Measurements from ENCODE around the gene PHACTR4.
"Not testable (repeated sequence)": the region's sequence is repeated elsewhere in the genome, so short reads cannot be mapped to it uniquely, and the experiment has no call there.

Gene PHACTR4

DNA sequence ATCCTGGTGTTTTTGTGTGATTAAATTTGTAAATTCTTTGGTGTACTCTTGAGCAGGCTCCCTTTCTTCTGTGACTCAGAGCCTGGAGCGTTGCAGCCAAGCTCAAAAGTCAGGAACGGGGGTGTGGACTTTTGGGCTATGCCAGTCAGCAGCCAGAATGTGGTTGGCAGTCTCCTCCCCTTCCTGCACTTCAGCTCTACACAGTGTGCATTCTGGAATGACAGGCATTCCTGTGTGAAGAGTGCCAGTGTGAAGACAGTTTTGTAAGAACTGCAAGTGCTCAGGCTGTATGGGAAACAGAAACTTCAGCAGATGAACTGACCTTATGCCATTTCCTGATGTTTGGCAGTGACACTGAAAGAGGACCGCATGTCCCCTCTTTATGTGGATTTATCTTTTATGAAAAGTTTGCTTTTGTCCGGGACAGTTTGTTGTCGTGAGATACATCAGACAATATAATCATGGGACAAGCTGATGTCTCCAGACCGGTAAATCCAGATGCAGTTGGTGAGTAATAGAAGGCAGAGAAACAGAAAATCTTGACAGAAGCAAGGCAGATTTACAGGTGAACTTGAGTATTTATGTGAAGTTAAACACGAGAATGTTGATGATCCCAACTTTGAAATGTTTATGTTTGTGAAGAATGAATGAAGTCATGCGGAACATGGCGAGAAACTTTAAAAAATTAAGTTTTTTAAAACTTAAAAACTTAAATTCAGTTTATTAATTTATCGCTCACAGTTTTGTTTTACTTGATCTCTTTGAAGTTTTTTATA, 68.6 kb downstream of the PHACTR4 start:
- DNase-seq: peak; percentile 86

- no peak for DNase-seq
Observed at GRCh38 chr1:28439320-28439719, 69.8 kb downstream of the PHACTR4 start.

DNA sequence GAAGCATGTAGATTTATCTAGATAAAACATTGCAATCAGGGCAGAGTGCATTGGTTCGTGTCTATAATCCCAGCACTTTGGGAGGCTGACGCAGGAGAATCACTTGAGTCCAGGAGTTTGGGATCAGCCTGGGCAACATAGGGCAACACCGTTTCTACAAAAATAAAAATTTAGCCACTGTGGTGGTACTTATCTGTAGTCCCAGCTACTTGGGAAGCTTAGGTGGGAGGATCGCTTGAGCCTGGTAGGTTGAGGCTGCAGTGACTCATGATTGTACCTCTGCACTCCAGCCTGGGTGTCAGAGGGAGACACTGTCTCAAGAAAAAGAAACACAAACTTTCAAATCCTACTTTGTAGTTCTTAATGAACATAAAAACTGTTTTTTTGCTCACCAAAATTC, 72.1 kb downstream of the PHACTR4 start:
- no peak for DNase-seq

DNA sequence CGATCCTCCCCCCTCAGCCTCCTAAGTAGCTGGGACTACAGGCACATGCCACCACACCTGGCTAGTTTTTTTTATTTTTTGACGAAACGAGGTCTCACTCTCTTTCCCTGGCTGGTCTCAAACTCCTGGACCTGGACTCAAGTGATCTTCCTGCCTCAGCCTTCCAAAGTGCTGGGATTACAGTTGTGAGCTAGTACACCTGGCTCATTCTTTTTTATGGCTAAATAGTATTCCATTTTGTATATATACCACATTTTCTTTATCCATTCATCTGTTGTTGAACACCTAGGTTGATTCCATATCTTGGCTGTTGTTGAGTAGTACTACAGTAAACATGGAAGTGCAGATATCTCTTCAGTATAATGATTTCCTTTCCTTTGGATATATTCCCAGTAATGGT, 74.0 kb downstream of the PHACTR4 start:
- no peak for DNase-seq

GRCh38 chr1:28447679-28448078, 78.1 kb downstream of the PHACTR4 start:
- no peak for DNase-seq

DNA sequence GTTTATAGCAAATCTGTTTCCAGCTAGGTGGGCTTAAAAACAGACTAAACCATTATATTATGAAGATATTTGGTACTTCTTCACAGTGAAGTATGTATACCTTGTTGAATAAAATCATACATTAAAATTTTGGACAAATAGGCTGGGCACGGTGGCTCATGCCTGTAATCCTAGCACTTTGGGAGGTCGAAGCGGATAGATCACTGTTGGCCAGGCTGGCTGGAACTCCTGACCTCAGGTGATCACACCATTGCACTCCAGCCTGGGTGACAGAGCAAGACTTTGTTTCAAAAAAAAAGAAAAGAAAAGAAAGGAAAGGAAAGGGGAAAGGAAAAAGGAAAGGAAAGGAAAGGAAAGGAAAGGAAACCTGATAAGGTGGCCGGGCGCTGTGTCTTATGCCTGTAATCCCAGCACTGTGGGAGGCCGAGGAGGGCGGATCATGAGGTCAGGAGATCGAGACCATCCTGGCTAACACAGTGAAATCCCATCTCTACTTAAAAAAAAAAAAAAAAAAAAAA, 78.6 kb downstream of the PHACTR4 start:
- DNase-seq: not testable (repeated sequence)

DNA sequence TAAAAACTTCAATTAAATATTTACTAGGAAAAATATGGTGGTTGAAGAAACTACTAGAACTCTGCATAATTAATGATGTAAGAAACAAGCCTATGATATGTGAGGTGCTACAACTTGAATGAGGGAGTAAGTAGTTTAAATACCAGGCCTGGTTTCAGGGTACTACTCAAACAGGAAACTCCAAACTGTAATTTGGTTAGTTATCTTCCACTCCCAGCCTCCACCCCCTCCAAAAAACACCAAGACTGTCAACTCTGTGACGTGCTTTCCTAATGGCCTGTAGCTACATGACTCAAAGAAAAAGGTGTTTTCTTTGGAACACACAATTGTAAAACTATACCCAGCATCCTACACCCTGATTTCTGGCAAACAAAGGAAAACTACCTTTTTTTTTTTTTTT, 80.4 kb downstream of the PHACTR4 start:
- peak; percentile 9 for DNase-seq

GRCh38 chr1:28450561-28450960, 81.0 kb downstream of the PHACTR4 start:
- DNase-seq: no peak

- no peak for DNase-seq
Observed at GRCh38 chr1:28451011-28451410, 81.5 kb downstream of the PHACTR4 start.

DNA sequence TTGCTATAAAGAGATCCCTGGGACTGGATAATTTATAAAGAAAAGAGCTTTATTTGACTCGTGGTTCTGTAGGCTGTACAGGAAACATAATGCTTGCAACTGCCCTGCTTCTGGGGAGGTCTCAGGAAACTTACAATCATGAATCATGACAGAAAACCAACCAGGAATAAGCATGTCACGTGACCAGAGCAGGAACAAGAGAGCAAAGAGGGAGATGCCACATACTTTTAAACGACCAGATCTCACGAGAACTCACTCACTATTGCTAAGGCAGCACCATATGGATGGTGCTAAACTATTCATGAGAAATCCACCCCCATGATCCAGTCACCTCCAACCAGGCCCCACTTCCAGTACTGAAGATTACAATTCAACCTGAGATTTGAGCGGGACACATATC, 86.5 kb downstream of the PHACTR4 start:
- peak; percentile 82 for DNase-seq

DNA sequence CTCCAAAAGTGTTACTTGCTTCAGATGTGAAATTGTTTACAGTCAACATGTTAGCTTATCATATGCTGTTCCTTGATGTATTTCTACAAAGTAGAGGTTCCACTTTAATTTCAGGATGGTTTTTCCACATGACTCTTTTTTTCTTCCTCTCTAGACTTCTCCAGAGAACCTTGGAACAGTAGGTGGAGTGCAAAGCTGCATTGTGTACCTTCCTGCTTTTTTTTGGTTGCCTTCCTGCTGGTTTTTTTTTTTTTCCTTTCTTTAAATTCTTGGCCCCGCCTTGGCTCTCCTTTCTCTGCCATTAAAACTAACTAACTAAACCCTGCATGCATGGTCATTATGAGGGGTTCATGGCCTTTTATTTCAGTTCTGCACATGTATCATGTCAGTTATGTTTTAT, 88.1 kb downstream of the PHACTR4 start:
- no peak for DNase-seq

- no peak for DNase-seq
Observed at GRCh38 chr1:28458237-28459228, 89.0 kb downstream of the PHACTR4 start.

- DNase-seq: no peak
Observed at GRCh38 chr1:28466226-28466778, 96.8 kb downstream of the PHACTR4 start.

- no peak for DNase-seq
Observed at GRCh38 chr1:28470146-28470545, 100.6 kb downstream of the PHACTR4 start.

DNA sequence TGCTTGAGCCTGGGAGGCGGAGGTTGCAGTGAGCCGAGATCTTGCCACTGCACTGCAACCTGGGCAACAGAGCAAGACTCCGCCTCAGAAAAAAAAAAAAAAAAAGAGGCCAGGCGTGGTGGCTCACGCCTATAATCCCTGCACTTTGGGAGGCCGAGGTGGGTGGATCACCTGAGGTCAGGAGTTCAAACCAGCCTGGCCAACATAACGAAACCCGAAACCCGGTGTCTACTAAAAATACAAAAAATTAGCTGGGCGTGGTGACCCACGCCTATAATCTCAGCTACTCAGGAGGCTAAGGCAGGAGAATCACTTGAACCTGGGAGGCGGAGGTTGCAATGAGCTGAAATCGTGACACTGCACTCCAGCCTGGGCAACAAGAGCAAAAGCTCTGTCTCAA, 110.0 kb downstream of the PHACTR4 start:
- not testable (repeated sequence) for DNase-seq

GRCh38 chr1:28480308-28480707, 110.8 kb downstream of the PHACTR4 start:
- DNase-seq: no peak

GRCh38 chr1:28482138-28482537, 112.6 kb downstream of the PHACTR4 start:
- DNase-seq: no peak

- DNase-seq: no peak
Observed at GRCh38 chr1:28482702-28483101, 113.2 kb downstream of the PHACTR4 start.

- no peak for DNase-seq
Observed at GRCh38 chr1:28494737-28495136, 125.2 kb downstream of the PHACTR4 start.

DNA sequence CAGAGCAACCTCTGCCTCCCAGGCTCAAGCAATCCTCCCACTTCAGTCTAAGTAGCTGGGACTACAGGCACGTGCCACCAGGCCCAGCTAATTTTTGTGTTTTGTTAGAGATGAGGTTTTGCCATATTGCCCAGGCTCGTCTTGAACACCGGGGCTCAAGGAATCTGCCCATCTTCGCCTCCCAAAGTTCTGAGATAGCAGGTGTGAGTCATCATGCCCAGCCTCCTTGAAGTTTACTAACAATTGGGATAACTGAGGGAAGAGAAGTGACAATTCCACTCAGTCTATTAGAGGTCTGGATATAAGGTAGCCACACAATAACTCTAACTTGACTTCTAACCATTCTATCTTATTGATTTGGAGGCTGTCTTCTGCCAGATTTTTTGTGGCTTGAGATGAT, 130.0 kb downstream of the PHACTR4 start:
- no peak for DNase-seq

GRCh38 chr1:28501925-28502324, 132.4 kb downstream of the PHACTR4 start:
- no peak for DNase-seq

DNA sequence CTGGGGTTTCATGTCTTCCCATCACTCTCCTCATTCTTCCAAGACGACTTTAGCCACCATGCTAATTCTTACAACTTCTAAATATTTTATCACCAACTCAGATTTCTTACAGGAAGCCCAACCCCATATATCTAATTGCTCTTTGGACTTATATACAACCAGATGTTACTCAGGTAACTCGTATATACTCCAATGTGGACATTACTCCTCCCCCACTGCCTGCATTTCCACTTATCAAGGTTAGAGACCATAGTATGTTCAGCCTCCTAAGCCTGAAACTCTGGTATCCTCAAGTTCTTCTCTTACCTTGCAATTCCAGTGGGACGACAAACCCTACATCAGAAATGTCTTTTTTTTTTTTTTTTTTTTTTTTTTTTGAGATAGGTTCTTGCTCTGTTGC, 133.6 kb downstream of the PHACTR4 start:
- DNase-seq: no peak

Data from MV-4-11 (cell line).